Activated CD4-positive, alpha-beta T cell treated with anti-CD3 and anti-CD28 coated beads for 48 hours (primary cell): ENCODE results near the gene ZNRF3.
"Not testable (repeated sequence)": the region's sequence is repeated elsewhere in the genome, so short reads cannot be mapped to it uniquely, and the experiment has no call there.

Experiments used
- DNase-seq: peaks from one replicate; pipeline ENCODE4 v3.0.0-alpha.2; 2020

ZNRF3 gene

GRCh38 chr22:28882878-28883656 lies at the start of gene ZNRF3:
TSS of gene ZNRF3 (plus strand) at chr22:28883572. CDS start at chr22:28883767, 195 bp downstream.
- DNase-seq: peak; percentile 92

- no peak for DNase-seq
These were observed 47.7 kb upstream of the ZNRF3 start for GRCh38 chr22:28835630-28836189.

GRCh38 chr22:28837640-28838039 lies 45.7 kb upstream of the ZNRF3 start:
- no peak for DNase-seq

GRCh38 chr22:28838971-28839370 lies 44.4 kb upstream of the ZNRF3 start:
- DNase-seq: no peak

GRCh38 chr22:28841111-28841510 lies 42.3 kb upstream of the ZNRF3 start:
- DNase-seq: no peak

DNA sequence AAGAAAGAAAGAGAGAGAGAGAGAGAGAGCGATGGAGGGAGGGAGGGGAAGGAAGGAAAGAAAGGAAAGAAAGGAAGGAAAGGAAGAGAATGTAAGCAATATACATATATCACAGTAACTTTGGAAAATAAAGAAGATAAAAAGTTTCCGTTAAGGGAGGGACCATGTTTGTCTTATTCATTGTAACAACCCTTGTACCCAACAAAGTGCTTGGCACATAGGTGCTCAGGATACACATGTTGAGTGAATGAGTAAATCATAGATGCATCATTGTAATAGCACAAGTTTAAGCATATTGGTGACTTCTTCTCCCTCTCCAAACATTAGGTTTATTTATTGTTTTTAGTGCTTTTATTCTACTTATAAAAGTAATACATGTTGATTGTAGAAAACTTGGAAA lies 39.7 kb upstream of the ZNRF3 start:
- no peak for DNase-seq

DNA sequence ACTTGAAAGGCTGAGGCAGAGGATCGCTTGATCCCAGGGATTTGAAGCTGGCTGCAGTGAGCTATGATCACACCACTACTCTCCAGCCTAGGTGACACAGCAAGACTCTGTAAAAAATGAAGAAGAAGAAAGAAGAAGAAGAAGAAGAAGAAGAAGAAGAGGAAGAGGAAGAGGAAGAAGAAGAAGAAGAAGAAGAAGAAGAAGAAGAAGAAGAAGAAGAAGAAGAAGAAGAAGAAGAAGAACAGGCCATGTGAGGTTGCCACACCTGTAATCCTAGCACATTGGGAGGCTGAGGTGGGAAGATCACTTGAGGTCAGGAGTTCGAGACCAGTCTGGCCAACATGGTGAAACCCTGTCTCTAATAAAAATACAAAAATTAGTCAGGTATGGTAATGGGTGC lies 39.1 kb upstream of the ZNRF3 start:
- DNase-seq: not testable (repeated sequence)

DNA sequence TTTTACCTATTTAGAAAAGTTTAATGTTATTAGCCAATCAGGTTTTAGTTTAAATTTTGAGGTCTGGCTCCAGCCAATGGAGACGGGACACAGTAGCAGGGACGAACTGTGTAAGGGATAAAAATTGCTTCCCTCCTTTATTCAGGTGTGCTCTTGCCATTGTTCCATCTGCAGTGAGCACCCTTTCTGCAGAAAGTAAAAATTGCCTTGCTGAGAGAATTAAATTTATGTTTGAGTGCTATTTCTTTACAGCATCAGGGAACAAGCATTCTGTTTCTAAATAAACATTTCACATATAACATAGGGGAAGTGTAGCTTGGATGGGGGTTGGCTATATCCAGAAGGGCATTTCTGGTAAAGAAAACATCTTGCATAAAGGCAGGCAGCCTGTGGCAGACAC lies 36.4 kb upstream of the ZNRF3 start:
- DNase-seq: no peak

DNA sequence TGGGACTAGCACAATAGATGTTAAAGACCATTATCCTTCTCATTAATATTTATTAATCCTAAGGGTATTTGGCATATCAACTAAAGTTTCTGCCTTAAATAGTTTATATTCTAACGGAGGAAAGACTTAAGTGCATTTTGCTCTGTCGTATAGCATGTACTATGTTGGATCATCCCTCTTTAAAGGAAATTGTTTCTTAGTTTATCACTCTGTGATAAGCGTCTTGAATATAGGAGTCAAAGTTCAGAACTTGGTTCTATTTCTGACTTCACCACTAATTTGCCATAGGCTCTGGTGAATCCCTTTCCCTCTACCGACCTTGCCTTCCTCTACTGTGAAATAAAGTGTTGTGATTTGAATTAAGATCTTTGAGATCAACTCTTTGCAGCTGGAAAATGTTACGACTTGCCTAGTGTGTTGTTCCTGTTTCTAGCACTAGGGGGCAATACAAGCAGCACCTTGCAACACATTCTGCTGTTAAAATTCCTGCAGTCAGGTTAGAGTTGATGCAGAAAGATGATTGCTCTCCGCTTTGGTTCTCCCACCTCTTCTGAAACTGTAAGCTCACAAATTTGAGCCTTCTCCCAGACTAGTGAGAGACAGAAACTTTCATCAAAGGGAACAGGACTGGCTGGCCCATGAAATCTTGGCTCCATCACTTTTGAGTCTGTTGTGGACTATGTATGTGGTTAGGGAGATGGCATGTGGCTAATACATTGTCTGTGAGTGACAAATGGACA lies 27.8 kb upstream of the ZNRF3 start:
- DNase-seq: peak; percentile 49

GRCh38 chr22:28856095-28856455 lies 27.3 kb upstream of the ZNRF3 start:
- no peak for DNase-seq

- no peak for DNase-seq
These were observed 26.1 kb upstream of the ZNRF3 start for GRCh38 chr22:28857288-28857687.

- no peak for DNase-seq
These were observed 18.3 kb upstream of the ZNRF3 start for GRCh38 chr22:28864878-28865596.

DNA sequence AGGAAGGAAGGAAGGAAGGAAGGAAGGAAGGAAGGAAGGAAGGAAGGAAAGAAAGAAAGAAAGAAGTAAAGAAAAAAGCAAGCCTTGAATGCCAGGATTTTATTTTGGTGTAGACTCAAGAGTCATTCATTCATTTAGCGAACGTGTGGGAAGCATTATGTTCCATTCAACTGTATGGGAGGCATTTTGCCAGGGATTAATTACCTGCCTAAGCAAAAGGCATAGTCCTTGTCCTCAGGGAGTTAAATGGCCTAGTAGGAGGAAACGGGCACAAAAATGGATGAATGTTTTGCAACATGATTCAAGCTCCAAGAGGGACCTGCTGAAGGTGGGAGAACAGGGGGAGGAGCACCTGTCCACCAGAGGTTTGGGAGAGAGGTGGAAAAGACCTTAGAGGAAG lies 16.2 kb upstream of the ZNRF3 start:
- DNase-seq: no peak

DNA sequence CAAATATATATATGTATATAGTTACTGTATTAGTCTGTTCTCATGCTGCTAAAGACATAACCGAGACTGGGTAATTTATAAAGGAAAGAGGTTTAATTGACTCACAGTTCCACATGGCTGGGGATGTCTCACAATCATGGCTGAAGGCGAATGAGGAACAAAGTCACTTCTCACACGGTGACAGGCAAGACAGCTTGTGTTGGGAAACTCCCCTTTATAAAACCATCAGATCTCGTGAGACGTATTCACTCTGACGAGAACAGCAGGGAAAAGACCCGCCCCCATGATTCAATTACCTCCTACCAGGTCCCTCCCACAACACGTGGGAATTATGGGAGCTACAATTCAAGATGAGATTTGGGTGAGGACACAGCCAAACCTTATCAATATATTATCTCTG lies 15.0 kb upstream of the ZNRF3 start:
- peak; percentile 41 for DNase-seq

- no peak for DNase-seq
These were observed 13.6 kb upstream of the ZNRF3 start for GRCh38 chr22:28869736-28870135.

- DNase-seq: no peak
These were observed 10.0 kb upstream of the ZNRF3 start for GRCh38 chr22:28873183-28873963.

GRCh38 chr22:28874061-28874460 lies 9.3 kb upstream of the ZNRF3 start:
- DNase-seq: no peak

DNA sequence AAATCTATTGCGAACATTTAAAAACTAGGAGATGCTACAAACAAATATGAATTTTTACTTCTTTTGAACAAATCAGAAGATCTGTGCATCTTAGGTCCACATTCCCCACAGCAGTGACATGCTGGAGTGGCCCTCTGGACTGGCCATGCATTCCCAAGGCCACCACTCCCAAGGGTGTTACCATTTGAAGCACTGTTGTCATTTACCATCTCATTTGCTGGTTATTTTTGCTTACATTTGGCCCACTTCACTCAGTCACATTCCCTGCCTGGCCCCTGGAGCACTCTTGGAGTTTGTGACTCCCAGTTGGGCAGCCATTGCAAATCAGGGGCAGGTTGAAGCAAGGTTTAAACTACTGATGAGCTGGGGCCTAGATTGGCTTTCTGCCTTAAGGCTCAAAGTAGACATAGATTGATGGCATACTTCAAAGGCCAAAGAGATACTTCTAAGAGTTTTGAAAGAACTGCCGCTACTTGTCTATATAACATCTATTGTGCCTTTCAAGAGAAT lies 8.5 kb upstream of the ZNRF3 start:
- DNase-seq: no peak

- DNase-seq: peak; percentile 32
These were observed 861 bp upstream of the ZNRF3 start for GRCh38 chr22:28882545-28882877.

DNA sequence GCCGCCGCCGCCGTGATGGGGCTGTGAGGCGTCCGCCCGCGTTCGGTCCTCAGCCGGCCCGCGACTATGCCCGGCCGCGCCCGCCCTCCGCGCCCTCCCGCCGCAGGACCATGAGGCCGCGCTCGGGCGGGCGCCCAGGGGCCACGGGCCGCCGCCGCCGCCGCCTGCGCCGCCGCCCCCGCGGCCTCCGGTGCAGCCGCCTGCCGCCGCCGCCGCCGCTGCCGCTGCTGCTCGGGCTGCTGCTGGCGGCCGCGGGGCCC lies 215 bp downstream of the ZNRF3 start:
- no peak for DNase-seq

DNA sequence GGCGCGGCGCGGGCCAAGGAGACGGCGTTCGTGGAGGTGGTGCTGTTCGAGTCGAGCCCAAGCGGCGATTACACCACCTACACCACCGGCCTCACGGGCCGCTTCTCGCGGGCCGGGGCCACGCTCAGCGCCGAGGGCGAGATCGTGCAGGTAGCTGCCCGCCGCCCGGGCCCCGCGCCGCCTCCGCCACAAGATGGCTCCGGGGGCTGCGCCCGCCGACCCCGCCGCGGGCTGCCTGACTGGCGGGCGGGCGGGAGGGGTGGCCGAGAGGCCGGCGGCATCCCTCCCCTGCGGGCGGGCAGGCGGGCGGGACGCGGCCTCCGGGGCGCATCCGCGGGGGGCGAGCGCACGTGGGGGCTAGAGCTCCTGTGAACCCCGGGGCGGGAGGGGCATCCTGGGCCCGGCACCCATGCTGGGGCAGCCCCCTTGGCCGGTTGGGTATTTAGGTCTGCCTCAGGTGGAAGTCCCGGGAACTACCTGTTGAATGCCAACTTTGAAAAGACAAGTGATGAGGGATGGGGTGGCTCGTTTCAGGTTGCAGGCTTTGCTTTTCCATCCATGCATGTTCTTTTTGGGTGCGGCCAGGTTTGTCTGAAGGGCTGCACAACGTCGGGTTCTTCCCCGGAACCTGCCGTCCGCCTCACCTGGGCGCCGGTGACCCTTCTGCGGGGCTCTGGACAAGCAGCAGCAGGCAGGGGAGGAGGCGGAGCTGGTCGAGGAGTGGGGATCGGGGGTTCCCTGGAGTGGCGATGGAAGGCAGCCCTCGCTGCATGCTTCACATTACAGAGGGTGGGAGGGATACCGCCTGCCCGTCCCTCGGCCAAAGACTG lies 760 bp downstream of the ZNRF3 start:
- peak; percentile 47 for DNase-seq
